Activated CD4-positive, alpha-beta T cell treated with anti-CD3 and anti-CD28 coated beads, Interleukin-10, Interleukin-2, amounts not matched to agents 100 ng/mL and 50 ng/mL, durations not matched to agents 16 hours and 8 hours (primary cell): ENCODE data around the gene SNRNP25.

Experiments used
- DNase-seq: peaks from one replicate; pipeline ENCODE4 v3.0.0-alpha.2; 2020

Gene SNRNP25

DNA sequence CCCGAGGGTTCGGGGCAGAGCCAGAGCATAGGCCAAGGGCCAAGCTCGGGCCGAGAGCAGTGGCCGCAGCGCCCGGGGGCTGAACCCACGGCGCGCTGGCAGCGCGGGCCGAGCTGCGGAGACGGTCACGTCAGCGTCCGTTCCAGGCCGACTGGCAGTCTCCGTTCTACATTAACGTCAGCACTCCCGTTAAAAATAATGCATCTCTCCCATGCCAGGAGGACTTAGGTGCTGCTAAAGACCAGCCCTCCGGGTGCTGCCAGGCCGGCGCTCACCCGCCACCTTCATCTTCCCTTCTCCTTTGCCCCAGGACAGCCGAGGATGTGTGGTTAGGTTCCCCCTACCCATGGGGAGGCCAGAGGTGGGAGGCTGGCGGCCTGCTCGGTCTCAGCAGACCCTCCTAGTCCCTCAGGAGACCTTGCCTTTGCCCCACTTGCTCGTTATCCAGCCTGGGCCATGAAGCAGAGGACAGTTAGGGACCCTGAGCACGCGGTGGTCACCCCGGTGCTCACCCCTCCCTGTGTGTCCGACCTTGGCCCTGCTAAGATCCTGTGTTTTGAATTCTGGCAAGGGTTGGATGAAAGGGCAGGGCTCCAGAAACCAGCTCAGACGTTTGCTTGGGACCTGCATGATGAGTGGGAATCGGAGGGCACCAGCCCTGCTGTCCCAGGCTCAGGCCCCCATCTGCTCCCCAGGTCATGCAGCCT is 25.0 kb downstream of the SNRNP25 start:
- DNase-seq, result peak; percentile 30

DNA sequence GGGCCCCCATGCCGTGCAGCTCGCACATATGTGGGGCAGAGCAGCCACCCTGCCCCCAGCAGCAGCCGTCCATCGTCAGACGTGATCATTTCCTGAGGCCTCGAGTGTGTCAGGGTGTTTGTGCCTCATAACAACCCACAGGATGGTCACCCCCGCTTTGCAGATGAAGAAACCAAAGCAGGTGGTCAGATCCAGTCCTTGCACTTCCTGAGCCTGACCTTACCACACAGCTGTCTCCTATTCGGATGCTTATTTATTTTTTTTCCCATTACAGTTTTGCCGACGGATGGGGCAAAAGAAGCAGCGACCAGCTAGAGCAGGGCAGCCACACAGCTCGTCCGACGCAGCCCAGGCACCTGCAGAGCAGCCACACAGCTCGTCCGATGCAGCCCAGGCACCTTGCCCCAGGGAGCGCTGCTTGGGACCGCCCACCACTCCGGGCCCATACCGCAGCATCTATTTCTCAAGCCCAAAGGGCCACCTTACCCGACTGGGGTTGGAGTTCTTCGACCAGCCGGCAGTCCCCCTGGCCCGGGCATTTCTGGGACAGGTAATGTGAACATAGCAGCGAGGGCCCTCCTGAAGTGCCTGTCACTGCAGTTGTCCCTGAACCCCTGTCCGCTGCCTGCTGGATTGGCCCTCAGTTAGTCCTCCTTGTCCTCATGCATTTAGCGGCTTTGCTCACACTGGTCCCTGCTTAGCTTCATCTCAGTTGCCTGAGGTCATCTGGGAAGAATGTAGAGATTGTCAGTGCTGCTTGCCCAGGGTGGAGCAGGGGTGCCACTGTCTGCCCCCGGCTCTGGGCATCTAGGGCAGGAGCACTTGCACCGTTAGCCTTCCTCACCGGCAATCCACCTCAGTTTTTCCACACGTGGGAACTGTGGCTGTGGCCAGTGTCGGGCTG is 25.8 kb downstream of the SNRNP25 start:
- DNase-seq, result no peak

DNA sequence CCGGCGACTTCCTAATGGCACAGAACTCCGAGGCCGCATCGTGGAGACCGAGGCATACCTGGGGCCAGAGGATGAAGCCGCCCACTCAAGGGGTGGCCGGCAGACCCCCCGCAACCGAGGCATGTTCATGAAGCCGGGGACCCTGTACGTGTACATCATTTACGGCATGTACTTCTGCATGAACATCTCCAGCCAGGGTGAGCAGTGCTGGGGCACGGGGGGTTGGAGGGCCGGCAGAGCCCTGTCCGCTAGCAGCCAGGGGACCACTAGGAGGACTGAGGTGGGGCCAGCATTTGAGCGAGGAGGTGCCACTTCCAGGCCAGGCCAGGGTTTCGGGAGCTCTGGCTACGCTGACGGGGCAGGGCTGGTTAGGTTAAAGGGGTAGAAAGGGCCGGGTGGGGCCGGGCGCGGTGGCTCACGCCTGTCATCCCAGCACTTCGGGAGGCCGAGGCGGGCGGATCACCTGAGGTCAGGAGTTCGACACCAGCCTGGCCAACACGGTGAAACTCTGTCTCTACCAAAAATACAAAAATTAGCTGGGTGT is 29.5 kb downstream of the SNRNP25 start:
- no peak for DNase-seq

DNA sequence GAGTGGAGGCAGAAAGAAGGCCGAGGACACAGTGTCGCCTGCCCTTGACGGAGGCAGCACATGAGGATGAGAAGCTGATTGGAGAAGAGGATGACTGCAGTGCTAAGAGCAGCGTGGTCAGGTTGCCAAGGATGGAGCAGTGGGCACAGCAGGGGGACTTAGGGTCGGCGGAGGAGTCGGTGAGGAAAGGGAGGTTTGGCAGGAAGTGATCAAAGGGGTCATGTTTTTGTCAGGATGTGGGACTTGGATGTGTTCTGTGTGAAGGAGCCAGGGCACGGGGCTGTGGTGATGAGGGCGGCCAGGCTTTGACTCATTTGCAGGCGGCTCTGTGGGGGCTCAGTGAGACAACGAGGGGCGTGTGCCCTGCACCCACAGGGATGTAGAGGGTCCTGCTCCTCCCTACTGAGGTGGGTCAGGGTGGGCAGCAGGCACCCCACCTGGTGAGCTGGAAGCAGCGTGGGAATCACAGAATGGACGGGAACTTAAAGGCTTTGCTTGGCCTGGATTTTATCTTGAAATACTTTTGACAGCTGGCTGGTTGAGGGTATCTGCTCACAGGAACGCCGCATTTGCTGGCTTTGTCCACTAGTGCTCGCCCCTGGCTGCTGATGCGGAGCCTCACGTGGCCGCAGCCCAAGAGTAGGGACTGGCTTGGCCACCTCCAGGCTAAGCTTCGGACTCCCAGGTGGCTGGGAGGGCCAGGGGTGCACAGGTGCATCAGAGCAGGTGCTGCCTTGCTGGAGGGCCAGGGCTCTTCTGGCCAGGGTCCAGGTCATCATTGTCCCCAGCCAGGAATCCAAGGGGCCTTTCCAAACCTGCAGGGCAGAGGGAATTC is 30.4 kb downstream of the SNRNP25 start:
- peak; percentile 32 for DNase-seq

DNA sequence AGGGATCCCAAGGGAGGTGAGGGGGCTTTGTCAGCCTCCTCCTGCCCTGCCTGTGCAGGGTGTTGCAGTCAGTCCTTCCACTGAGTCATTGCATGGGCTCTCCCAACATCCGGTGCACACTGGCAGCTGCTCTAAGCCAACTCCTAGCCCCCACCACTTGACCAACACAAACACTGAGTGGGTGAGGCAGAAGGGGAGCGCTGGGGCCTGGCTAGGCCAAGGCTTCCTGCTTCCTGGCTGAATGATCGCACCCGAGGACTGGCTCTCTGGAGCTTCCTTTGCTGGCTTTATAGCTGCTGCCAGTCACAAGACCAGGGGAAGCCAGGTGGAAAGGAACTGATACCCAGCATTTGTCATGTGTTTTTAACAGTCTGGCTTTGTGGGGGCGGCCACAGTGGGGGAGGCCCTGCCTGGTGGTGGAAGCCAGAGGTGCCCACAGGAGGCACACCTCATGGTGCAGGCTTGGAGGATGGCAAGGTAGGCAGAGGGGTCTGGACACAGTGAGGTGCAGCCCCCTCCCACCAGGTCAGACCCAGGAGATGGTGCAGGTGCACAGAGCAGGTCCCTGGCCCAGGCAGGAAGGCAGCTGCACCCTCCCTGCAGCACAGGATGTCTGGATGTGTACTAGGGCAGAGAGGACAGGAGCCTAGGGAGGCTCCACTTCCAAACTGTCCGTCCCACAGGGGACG is 31.2 kb downstream of the SNRNP25 start:
- peak; percentile 87 for DNase-seq

DNA sequence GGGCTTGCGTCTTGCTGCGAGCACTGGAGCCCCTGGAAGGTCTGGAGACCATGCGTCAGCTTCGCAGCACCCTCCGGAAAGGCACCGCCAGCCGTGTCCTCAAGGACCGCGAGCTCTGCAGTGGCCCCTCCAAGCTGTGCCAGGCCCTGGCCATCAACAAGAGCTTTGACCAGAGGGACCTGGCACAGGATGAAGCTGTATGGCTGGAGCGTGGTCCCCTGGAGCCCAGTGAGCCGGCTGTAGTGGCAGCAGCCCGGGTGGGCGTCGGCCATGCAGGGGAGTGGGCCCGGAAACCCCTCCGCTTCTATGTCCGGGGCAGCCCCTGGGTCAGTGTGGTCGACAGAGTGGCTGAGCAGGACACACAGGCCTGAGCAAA is 31.8 kb downstream of the SNRNP25 start:
- DNase-seq, result no peak

DNA sequence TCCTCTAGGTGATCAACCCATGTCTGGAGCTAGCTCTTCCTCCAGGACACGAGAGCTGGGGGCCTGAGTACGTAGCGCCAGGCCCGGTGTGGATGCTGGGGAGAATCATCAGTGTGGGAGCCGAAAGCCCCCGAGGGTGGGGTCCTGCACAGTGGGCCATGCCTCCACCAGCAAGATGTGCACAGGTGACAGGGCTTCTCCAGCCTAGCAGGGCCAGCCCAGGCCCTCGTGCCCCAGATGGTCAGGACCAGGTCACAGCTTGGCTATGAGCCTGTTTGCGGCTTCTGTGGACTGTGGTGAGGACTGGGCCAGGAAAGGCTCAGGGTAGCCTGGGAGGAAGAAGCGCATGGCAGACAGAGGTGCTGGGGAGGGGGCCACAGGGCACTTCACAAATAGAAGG is 32.2 kb downstream of the SNRNP25 start:
- no peak for DNase-seq

DNA sequence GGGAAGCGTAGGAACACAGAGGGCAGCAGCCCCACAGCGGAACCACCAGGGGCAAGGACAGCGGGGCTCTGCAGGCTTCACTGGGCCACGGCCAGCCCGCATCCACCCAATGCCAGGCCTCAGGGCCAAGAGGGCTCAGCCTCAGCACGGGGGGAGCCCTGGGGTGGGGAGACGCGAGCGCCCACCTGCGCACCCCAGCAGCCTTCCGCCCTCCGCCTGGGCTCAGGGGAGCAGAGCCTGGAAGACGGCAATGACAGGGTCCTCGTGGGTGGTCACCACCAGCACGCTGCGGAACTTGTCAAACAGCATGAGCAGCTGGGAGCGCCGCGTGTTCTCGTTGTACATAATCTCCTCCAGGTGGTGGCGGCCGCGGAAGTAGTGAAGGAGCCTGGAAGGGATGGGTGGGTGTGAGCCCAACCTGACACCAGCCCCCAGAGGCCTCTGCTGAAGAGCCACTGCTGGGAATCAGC is 32.9 kb downstream of the SNRNP25 start:
- DNase-seq, result no peak

DNA sequence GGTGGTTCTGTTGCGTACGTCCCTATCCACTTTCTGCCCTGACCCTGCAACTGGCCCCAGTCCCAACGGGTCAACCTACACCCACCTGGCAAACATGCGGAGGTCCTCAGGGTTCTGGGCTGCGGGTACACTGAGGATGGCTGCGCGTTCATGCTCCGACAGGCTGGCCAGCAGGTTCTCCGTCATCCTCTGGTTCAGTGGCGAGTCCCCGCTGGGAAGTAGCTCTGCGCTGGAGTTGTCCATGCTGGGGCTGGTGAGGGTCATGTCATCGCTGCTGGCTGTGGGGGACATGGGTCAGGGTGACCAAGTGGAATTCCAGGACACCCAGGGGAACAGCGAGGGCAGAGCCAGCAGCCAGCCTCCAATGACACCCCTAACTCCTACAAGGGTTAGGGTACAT is 35.0 kb downstream of the SNRNP25 start:
- DNase-seq, result no peak

DNA sequence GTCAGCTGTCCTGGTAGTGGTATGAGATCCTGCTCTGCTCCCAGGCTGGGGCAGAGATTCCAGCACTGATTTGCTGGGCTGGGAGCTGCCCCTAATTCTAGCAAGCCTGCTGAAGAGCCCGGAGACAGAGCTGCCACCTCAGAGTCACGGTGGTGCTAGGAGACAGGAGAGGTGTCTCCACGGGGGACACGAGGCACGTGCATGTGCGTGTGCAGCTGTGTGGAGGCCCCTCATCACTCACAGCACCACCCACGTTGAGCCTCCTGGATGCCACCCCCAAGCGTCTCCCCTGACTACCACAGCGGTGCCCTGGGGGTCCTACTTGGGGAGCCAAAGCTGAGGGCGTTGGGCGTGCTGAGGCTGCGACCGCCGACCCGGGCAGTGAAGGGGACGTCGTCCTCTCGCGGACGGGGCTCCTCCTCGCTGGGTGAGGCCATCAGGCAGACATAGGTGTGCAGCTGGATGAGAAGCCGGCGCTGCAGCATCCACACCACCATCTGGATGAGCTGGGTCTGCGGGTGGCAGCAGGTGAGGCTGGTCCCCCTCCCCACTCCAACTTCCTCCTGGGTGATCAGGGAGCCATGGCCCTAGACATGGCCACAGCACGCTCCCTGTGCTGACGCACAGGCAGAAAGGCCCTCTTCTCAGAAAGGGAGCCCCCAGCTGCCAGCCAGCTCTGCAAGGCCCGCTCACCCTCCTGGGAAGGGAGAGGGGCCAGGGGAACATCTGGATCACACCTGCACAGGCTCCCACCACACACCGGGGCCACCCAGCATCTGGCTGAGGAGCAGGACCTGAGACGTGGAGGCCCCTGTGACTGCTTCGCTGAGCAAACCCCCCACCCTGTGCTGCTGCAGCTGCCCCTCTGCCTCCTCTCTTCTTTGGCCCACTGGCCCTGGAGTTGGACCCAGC is 36.0 kb downstream of the SNRNP25 start:
- DNase-seq, result no peak

DNA sequence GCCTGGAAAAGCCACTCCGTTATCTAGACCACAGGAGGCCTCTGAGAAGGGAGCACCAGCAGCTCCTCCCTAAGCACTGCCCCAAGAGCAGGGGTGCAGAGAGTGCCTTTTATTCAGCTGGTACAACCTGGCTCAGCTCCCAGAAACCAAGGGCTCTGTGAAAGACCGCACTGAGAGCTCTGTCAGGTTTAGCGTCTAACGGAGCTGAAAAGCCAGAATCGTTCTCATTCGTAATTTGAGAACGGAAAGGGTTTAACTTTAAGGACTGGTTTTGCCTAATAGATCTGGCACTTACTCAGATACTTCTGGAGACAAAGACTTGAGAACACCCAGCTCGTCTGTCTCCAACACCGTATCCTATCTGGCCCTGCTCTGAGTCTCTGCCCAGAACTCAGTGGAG is 37.9 kb downstream of the SNRNP25 start:
- no peak for DNase-seq

DNA sequence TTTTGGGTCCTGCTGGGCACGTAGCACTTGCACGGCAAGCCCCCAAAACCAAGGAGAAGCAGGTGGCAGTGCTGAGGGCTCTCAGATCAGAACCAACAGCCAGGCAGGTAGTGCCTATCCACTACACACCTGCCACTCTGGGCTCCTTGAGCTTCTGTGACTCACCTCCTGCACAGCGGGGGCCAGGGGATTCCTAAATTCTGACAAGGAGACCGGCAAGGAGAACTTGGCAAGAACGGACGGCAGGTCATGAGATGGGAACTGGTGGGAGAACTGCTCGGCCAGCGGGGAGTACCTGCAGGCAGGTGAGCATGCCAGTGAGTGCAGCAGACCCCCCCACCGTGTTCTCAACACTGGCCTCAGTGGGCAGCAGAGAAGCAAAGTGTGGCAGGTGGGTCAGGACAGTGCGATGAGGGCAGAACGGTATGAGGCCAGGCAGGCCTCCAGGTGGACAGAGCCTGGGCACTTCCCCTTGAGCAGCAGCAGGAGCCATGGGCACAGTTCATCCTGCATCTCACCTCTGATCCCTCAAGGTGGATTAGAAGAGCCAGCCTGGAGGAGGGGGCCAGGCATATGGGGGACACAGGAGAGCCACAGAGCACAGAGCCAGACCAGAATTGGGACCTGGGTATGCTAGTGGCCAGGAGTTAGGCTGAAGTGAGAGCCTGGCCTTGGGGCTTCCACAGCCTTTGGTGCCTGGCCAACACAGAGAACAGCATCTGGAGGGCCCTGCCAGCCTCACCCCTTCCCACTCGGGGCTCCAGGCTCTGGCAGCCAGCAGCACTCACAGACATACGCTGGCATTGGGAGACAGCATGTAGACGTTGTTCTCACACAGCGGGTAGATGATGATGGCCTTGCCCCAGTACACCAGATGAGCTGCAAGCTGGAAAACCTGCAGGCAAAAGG is 39.1 kb downstream of the SNRNP25 start:
- DNase-seq, result no peak

DNA sequence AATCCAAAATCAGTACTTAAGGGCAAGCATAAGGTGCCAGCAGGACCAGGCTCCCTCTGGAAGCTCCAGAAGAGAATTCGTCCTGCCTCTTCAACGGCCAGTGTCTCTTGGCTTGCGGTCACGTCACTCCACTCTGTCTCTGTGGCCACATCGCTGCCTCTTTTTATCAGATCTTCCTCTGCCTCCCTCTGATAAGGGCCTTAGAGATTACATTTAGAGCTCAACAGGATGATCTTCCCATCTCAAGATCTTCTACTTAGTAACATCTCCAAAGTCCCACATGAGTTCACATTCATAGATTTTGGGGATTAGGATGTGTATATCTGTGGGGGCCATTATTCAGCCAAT is 41.3 kb downstream of the SNRNP25 start:
- no peak for DNase-seq

DNA sequence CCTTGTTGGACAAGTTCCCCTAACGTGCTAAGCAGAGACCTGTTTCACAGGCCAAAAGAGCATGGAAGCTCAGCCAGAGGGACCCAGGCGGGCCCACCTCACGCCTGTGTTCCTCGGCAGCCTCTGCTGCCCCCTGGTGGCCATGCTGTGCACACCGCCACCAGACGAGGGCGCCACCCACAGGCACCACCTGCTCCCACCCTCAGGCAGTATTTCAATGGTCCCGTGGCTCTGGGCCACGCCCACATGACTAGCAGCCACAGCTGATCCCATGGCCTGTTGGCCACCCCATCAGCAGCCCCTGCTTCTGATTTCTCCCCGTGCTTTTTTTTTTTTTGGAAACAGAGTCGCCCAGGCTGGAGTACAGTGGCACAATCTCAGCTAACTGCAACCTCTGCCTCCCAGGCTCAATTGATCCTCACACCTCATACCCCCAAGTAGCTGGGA is 43.3 kb downstream of the SNRNP25 start:
- peak; percentile 92 for DNase-seq

DNA sequence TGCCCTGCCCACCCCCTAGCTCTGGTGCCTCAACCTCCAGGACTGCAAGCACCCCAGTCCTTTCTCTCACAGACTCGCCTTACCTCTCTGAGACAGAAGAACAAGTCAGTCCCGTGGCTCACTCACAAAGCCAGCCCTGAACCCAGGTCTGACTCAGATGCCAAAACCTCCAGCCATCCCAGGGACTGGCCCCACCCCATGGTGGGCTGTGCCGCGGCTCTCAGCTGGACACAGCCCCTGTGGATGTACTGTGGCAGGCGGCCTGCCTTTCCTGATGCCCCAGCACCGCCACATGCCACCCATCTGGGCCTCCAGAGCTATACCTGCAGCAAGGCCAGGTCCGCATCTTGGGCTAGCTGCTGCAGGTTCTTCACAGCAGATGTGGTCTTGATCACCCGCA is 44.2 kb downstream of the SNRNP25 start:
- no peak for DNase-seq

DNA sequence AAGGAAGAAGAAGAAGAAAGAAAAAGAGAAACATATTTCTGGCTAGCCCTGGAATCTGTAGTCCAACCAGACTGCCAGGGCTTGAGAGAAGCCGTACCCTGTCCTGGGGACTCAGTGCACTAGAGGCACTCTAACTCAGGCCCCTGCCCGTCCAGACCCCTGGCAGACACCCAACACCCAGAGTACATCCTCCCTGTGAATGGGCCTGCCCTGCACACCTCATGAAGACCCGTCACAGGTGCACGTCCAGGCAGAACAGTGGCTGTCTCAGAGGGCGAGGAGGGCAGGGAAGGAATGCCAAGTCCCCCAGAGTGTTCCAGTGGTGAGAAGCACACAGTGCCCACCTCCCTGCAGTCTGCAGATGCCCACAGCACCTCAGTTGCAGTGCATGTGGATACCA is 47.4 kb downstream of the SNRNP25 start:
- no peak for DNase-seq

DNA sequence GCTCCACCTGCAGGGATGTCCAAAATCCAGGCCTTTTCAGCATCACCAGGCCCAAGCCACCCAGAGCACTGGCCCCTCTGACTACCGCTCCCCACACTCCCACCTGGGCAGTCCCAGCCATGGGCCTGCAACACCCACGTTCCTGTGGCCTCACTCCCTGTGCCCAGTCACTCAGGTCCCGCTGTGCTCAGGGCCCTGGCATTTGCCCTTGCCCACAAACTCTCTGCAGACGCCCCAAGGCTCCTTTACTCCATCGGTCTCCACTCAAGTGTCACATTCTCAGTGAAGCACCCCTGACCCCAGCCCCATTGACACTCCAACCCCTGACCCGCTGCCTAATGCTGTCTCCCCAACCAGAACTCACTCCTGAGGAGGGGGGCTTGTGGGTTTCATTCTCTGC is 48.0 kb downstream of the SNRNP25 start:
- DNase-seq, result no peak

DNA sequence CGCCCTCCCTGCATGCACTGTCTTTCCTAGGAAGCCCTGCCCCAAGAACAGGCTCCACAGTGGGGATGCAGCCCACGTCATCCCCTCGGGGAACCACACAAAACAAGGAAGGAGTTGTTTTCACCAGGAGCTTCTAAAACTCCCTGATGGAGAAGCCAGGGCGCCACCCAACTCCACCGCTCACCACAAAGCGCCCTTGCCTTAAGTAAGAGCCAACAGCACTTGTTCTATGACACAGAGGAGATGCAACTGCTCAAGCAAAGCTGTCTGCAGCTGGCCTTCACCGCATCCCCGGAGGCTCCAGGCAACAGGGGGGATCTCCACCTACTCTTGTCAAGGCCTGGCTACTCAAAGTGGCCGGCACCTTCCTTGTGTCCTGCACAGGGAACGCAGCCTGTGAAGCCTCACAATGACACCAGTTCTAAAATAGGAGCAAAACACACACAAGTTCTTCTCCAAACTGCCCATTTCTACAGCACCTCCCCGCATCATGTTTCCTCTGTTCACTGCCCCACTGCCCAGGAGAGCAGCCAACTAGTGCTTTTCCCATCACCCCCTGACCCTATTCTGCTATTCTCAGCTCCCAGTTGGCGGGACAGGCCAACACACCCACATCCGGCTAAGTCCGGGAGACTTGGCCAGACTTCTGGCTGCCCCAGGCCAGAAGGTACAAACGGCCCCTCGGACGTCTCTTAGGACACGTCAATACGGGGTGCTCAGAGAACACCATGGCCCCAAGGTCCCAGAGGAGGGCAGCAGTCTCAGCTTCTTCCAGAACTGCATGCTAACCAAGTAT is 48.6 kb downstream of the SNRNP25 start:
- DNase-seq, result no peak

DNA sequence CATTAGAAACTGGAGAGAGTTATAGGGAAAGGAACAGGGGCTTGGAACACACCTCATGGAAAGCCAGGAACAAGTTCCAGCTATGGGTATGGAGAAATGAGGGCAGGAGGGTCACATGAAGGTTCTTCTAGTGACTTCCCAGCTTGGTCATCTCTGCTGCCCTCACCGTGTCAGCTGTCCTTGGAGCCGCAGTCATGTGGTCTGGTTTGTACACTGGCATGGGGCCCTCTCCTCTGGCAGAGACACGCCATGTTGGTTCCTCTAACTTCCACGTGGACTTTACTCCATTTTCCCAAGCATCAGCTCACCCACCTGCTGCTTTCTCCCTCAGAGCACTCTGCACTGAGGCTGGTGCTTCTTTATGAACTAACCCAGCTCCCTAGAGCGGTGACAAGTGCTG is 50.7 kb downstream of the SNRNP25 start:
- DNase-seq, result no peak
